Stimulated activated CD8-positive, alpha-beta memory T cell treated with anti-CD3 and anti-CD28 coated beads, Interleukin-12 subunit alpha, Interleukin-12 subunit beta, amount 100 ng/mL, for 24 hours (primary cell): ENCODE data around the gene CTCFL.
"Not testable (repeated sequence)": the region's sequence is repeated elsewhere in the genome, so short reads cannot be mapped to it uniquely, and the experiment has no call there.

Source experiments
- DNase-seq: peaks from one replicate; pipeline ENCODE4 v3.0.0-alpha.2; 2020; ENCODE audit errors: extremely low read depth

CTCFL gene

GRCh38 chr20:57480444-57481160 is 44.3 kb downstream of the CTCFL start:
- no peak for DNase-seq

- no peak for DNase-seq
Measured at GRCh38 chr20:57479196-57479595, 45.7 kb downstream of the CTCFL start.

GRCh38 chr20:57478176-57478575 is 46.8 kb downstream of the CTCFL start:
- no peak for DNase-seq

GRCh38 chr20:57476641-57477461 is 48.1 kb downstream of the CTCFL start:
- no peak for DNase-seq

GRCh38 chr20:57476084-57476526 is 48.8 kb downstream of the CTCFL start:
- no peak for DNase-seq

GRCh38 chr20:57475388-57476083 is 49.4 kb downstream of the CTCFL start:
- no peak for DNase-seq

GRCh38 chr20:57474816-57475215 is 50.1 kb downstream of the CTCFL start:
- no peak for DNase-seq

GRCh38 chr20:57474205-57474604 is 50.7 kb downstream of the CTCFL start:
- no peak for DNase-seq

GRCh38 chr20:57473246-57474048 is 51.5 kb downstream of the CTCFL start:
- no peak for DNase-seq

GRCh38 chr20:57472474-57472873 is 52.5 kb downstream of the CTCFL start:
- DNase-seq, result not testable (repeated sequence)

- DNase-seq, result no peak
Measured at GRCh38 chr20:57471496-57472372, 53.2 kb downstream of the CTCFL start.

- DNase-seq, result no peak
Measured at GRCh38 chr20:57470666-57471495, 54.1 kb downstream of the CTCFL start.

- DNase-seq, result no peak
Measured at GRCh38 chr20:57470212-57470522, 54.8 kb downstream of the CTCFL start.

GRCh38 chr20:57469418-57470211 is 55.3 kb downstream of the CTCFL start:
- no peak for DNase-seq

- no peak for DNase-seq
Measured at GRCh38 chr20:57468523-57469417, 56.2 kb downstream of the CTCFL start.

GRCh38 chr20:57467742-57468141 is 57.2 kb downstream of the CTCFL start:
- DNase-seq, result no peak

- DNase-seq, result no peak
Measured at GRCh38 chr20:57465943-57466342, 59.0 kb downstream of the CTCFL start.

- DNase-seq, result no peak
Measured at GRCh38 chr20:57465486-57465885, 59.5 kb downstream of the CTCFL start.
